HG03565 (cell line): ENCODE results near the gene STIMATE.

Experiments
- ATAC-seq: cut with Tn5 transposase; IDR thresholded peaks from one replicate; pipeline ENCODE4 v1.9.1; 2021; ENCODE audit warnings: mild to moderate bottlenecking, moderate library complexity; ENCODE audit not compliant: unreplicated experiment

Gene STIMATE

DNA sequence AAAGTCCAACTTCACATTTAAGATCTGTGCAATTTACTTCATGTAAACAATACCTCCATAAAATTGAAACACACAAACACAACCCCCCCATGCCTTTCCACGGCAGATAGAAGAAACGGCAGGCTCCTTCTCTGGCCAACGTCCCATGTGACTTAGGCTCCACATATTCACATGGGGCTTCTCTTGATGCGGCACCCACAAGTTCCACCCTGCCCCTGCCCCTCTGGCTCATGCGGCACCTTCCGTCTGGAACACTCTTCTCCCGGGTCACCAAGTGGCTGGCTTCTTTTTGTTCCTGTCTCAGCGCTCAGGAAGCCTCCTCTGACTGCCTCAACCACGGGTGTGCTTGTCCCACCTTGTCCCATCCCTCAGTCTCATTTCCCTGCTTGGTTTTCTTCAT lies 25.6 kb downstream of the STIMATE start:
- no peak for ATAC-seq

DNA sequence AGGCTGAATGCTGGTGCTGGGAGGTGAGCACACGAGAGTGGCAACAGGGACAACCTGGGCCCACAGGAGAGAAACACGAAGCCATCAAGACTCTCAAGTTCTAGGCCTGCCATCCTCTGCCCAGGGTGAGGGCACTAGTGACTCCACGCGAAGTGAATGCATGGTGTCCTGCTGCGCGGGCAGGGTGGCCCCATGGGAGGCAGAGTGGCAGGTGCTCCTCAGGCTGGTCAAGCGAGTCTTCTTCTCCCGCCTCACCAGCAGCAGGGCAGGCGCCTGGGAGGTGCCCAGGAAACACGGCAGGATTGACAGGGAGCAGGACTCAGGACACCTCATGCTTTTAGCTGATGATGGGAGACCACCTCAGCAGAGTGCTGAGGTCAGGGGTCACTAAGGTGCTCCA lies 26.9 kb downstream of the STIMATE start:
- no peak for ATAC-seq

DNA sequence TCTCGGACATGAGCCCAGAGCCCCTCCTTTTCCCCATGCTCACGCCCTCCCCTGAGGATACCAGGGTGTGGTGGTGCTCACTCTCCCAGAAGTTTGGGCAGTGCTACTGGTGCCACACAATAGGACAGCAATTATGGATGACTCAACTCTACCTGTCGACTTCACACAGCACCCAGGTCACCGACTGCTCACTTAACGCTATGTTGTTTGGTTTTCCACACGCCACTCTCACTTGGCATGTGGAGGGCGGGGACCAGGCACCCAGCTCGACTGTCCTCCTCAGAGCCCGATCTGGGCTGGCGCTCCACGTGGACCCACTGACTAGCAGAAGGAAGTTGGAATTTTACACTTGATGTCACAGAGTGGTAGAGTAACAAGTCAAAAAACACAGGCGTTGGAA lies 30.9 kb downstream of the STIMATE start:
- ATAC-seq, result no peak

DNA sequence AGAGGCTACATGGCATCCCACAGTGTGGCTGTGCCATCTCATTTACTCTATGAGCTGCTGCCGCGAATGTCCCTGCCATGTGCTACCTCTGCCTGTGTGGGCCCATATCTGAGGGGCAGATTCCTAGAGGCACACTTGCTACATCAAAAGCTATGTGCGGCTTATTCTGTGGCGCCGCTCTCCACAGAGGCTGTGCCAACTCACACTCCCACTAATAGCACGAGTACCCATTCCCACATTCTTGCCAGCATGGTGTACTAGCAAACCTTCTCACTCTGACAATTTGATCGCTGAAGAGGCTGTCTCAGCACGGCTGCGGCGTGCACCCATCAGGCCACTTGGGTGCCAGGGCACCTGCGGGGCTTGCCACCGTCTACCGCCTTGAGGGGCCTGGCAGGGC lies 31.4 kb downstream of the STIMATE start:
- no peak for ATAC-seq

DNA sequence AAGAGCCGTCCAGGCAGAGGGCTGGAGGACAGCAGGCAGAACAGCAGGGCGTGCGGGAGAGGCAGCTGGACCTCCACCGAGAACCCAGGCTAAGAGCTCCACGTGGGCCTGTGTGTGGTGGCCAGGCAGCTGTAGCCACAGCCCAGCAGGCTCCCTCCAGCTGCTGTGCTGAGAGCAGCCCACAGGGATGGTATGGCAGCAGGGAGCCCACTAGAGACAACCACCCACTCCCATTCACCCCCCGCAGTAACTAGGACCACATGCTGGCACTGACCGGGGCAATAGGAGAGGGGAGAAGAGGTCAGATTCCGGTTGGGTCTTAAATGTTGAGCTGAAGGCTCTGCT lies 37.0 kb downstream of the STIMATE start:
- ATAC-seq, result no peak

DNA sequence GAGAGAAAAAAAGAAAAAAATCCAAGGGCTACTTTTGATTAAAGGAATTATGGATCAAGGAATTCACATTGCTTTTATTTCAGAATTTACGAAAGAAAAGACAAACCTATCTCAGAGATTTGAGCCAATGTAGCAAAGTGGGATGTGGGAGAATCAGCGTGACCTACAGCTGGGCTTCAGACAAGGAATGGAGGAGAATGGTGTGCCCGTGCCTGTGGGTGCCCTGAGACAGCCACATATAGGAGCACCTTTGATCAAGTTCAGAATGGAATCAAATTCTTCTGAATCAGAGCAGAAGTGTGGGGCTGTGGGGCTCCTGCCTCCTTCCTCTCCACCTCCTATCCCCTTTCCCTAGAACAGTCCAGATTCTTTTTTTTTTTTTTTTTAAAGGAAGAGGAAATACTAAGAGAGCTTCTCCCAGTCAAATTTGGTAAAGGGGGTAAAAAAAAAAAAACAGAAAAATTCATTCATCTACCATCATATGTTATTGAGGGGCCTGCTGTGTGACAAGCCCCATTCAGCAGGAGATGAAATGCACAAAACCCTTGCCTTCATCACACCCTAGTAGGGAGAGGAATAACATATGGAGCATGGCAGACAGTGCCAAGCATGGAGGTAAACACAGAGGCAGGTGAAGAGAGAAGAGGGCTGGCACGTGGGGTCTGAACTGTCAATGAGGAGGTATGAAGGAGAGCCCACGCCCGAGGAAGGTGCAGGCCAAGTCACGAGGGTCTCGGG lies 37.5 kb downstream of the STIMATE start:
- no peak for ATAC-seq

DNA sequence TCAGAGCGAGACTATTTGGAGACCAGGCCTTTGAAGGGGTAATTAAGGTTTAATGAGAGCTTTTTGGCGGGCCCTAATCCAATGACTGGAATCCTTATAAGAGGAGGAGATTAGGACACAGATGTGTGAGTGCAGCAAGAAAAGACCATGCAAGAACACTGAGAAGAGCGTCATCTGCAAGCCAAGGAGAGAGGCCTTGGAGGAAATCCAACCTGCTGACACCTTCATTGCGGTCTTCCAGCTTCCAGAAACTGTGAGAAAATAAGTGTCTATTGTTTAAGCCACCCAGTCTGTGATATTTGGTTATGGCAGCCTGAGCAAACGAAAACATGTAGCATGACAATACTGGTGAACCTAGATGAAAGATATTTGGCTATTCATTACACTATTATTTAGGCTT lies 39.5 kb downstream of the STIMATE start:
- no peak for ATAC-seq

DNA sequence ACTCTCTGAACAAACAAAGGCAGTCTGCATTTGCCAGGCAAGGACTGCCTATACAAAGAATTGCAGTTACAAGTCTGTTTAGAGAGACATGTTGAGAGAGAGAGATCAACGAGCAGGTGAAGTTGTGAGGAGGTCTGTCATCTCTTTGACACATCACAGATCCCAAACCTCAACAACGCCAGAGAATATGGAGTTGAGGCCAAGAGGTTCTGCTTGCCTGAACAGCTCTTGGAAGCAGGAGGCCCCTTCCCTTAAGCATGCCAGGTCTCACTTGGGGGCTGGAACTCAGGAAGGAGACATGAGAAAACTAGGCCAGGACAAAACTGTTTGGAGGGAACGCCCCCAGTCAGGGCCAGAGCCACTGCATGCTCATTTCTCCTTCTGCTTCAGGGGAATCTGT lies 40.2 kb downstream of the STIMATE start:
- no peak for ATAC-seq

DNA sequence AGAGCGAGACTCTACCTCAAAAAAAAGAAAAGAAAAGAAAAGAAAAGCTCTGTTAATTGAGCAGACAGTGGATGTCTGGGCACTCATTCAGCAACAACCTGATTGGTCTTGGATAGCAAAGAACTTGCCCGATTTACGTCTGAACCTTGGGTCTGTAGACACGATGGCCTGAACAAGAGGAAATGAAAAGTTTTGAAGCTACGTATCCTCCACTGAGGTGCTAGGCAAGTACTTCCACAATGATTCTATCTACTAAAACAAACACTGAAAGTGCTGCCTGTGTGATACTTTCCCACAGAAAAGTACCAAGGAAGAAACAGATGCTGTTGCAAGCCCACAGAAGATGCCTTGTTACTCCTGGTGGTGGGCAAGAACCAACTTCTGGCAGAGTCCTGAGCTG lies 40.7 kb downstream of the STIMATE start:
- ATAC-seq, result no peak

DNA sequence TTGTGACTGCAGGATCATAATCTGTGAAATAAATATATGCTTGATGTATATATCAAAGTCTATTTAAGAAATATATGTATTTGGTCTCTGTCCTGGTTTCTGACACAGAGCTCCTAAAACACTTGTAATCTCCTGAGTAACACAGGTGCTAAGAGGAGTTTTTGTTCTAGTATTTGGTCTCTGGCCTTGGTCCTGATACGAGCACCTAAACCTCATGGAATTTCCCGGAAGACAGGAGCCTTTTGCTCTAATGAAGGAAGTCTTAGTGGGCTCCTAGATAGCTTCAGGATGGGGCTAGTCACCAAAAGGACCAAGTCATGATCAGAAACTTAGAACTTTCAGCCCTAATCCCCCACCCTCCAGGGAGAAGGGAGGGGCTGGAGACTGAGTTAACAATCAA lies 43.3 kb downstream of the STIMATE start:
- ATAC-seq, result no peak

DNA sequence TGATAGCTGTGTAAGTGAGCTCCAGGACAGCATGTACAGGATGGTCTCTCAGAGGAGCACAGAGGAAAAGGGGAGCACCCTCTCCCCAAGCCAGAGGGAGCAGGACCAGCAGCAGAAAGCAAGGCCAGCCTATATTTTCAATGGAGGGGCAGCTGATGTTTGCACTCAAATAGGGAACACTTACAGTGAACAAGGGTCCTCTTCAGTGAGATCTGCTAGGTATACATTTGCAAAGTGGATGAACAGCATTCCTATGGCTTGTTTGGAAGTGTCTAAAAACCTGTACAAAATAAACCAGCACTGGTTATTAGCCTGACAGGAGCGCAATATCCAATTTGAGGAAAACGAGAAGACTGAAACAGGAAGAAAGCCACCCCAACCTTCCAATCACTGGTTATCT lies 44.9 kb downstream of the STIMATE start:
- ATAC-seq, result no peak

DNA sequence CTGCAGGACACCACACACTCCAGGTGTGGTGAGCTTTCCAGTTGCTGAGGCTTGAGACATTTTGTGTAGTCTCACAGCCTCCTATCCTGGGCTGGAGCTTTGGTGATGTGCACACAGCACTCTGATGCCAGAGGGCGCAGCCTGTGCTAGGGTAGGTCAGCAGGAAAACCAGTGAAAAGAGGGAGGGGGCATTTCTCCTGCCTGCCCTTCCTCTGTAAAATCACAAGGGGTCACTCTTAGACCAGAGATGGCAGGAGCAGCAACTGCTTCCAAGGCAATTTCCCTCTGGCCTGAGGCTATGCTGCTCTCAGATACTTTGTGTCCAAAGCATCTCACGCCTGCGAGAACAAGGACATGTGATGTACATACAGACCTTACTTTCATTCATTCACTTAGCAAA lies 46.0 kb downstream of the STIMATE start:
- no peak for ATAC-seq

DNA sequence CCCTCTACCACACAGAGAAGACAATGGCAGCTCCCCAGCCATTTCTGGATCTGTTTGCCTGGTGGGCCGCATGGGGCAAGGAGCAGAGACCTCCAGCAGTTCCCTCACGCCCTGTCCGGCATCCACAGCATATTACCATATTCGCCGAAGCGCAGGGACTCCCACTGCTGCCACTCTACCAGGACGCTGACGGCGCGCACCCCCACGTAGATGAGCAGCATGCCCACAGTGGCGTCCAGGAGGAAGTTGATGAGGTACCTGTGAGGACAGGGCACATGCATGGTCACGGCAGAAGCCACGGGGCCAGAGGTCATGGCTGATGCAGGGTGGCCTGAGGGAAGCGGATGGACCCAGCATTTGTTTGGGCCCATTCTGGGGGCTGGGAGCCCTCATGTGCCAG lies 47.7 kb downstream of the STIMATE start:
- no peak for ATAC-seq

DNA sequence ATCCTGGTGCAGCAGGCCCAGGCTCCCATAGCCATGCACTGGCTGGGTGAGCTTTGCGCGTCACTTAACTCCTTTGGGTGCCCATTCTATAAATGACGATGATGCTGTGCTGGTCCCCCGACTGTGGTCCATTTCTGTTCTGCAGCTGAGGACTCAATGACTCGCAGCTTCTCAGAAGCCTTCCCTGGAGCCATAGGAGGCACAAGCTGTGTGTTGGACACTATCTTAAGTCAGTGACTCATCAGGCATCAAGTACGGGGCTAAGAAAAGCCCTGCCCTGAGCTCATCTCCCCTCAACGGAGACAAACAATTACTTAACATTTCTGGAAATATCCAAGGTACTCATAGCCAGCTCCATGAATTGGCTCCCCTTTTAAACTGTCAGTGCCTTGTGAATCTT lies 48.7 kb downstream of the STIMATE start:
- no peak for ATAC-seq

DNA sequence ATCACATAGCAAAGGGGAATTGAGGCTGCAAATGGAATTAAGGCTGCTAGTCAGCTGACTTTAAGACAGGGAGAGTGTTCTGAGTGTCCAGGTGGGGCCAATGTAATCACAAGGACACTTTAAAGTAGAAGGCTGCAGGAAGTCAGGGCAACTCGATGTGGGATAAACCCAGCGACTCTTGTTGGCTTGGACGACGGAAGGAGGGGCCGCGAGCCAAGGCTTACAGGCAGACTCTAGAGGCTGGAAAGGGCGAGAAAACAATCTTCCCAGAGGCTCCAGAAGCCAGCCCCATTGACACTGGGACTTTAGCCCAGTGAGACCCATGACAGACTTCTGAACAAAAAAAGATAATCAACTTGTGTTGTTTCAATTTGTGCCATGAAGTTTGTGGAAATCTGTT lies 49.6 kb downstream of the STIMATE start:
- no peak for ATAC-seq

DNA sequence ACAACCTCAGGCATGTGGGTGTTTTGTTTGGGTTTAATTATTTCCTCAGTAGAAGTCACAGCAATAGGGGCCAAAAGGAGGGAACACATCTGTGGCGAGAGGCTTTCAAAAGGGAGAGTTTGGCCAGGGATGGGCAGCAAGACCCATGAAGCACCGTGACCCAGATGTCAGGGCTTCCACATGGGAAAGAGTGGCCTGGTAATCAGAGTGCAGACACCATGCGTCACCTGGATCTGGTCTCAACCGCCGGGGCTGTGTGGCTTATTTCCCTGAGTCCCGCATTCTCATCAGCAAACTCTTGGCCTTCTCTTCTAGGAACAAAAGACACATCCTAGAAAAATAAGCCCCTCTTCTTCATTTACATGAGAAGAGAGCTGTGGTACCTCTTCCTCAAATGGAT lies 50.1 kb downstream of the STIMATE start:
- no peak for ATAC-seq

DNA sequence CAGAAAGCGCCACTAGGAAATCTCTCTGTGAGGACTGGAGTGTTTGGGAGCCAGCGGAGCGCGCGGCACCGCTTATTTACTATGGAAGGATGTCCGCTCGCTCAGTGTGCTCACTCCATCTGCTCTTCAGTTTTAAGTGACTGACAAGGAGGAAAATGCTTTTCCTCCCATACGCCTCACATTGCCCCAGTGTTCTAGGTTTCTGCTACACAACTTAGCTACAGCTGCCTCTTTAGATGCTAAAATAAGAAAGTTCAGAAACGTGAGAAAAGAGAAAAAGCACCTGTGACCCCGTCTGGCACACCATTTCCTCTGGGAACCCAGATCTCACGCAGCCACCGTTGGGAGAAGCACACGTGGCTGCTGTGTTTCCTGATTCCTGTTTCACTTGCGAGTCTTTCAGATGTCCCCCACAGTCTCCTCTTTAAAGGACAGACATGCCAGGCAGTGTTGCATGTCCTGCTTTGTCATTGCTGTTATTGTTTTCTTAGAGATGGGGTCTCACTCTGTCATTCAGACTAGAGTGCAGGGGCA lies 50.8 kb downstream of the STIMATE start:
- no peak for ATAC-seq

DNA sequence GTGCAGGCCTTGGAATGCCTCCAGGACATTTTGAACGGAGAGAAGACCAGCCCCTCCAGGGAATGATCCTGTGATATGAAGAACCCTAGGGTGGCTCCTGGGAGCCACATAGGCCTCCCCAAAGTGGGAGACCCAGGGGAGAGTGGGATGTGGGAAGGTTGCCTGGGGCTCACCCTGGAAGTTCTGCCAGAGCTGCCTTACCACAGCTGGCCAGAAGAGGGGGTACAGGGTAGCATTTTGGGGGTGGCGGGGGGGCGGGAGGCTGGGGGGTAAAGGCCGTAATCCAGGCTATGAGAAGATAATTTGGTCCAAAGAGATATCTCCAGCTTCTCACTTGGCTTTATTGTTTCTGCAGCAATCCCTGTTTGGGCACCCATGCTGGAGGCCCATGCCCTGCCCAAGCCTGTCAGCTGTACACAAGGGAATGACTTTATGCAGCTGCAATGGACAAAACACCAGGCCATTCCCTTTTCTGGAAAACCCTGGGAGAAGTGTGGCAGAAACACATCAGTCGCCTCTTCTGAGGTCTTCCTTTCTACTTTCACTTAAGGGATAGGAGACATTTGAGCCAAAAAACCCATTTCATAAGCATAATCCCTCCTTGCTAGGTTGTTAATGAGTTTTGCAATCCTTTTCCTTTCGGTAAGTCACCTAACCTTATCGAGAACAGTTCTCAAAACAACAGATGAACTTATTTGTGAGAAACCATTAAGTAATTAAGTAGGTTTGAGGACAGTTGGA lies 51.5 kb downstream of the STIMATE start:
- ATAC-seq, result no peak

DNA sequence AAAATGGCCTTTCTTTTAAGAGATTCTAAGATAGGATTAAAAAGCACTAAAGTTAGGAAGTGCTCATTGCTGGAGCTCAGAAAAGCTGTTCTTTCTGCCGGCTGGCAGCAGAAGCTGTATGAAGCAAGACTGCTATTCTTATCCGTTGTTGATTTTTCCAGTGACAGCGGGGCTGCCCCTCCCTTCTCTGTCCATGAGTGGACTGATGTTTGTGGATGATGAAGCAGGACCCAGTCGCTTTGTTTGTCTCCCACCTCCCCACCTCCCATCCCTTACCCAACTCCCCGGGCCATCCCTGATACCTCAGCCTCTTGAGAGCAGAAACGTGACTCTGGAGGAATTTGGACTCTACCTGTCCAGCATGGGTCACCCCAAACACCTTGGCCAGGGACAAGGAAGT lies 52.2 kb downstream of the STIMATE start:
- ATAC-seq, result no peak

DNA sequence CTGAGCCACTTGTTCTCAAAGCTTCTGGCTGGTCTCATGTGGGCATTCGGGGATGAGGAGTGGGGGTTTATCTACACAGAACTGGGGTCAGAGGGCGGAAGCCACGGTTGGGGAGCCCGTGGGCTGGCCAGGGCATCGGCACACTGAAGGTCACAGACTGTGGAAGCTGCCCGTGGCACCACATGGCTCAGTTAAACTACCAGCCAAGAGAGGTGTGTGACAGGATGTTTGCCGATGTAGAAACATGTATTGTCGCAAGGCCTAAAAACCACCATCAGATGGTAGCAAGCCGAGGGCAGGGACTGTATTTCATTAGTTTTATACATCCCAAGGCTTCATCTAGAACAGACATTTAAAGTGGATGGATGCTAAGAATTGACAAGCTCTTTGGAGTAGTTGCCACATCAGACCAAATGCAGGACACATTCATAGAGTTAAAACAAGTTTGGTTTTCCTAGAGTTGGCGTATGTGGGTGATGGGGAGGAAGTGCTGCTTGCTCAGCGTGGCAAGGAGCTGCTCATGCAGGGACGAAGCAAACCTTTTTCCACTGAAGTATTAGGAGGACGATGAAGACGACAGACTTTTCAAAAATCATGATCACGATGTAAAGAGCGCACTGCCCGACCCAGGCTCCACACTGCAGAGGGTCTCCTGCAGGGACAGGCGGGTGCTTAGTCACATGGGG lies 52.9 kb downstream of the STIMATE start:
- ATAC-seq, result no peak

DNA sequence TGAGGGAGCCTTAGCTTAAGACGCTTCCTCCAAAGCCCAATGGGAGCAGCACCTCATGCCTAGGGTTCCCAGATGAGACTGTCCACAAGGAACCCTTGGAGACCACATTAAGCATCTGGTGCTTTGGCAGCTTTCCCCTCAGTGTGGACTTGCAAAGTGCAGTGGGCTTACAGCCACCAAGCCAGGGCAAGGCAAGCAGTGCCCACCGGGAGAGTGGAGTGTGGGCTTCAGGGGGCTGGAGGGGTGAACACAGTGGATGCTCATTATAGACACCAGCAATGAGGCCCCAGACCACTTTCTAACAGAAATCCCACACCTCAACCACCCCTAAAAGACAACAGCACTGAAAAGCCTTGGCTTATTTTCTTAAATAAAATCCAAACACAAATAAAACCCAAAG lies 53.5 kb downstream of the STIMATE start:
- ATAC-seq, result no peak
